ENCODE results near the gene DALRD3.

The DALRD3 gene, protein sequence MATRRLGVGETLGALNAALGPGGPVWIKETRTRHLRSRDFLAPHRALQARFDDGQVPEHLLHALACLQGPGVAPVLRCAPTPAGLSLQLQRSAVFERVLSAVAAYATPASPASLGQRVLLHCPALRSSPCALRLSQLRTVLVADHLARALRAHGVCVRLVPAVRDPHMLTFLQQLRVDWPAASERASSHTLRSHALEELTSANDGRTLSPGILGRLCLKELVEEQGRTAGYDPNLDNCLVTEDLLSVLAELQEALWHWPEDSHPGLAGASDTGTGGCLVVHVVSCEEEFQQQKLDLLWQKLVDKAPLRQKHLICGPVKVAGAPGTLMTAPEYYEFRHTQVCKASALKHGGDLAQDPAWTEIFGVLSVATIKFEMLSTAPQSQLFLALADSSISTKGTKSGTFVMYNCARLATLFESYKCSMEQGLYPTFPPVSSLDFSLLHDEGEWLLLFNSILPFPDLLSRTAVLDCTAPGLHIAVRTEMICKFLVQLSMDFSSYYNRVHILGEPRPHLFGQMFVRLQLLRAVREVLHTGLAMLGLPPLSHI

DNA sequence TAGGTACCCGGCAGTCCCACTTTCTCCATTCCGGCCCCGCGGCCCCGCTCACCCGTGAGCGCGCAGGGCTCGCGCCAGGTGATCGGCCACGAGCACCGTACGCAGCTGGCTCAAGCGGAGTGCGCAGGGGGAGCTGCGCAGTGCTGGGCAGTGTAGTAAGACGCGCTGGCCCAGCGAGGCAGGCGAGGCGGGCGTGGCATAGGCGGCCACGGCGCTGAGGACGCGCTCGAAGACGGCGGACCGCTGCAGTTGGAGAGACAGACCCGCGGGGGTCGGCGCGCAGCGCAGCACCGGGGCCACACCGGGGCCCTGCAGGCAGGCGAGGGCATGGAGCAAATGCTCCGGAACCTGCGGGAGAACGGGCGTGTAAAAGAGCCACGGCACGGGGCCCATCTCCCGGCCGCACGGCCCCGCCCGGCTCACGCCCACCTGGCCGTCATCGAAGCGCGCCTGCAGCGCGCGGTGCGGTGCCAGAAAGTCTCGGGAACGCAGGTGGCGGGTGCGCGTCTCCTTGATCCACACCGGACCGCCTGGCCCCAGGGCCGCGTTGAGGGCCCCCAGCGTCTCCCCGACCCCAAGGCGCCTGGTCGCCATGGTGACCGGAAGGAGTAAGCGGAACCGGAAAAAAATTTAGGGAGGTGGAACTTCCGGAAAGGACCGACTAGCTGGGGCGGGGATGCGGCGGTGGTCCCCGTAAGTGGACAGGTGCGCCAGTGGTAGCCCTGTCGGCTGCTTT, at the start of gene DALRD3:
TSS of gene DALRD3 (minus strand) at position 610 of the 736 bp plus-strand sequence. CDS start at position 594, 16 bp downstream.
- peak; percentile 84 for DNase-seq (ENCODE audit: low read depth)
- TF ChIP-seq, protein P1, sequence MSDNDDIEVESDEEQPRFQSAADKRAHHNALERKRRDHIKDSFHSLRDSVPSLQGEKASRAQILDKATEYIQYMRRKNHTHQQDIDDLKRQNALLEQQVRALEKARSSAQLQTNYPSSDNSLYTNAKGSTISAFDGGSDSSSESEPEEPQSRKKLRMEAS (IDR thresholded peaks at IDR 0.05; ENCODE audit: low read depth, low read length), result no peak
- TF ChIP-seq, protein P2, sequence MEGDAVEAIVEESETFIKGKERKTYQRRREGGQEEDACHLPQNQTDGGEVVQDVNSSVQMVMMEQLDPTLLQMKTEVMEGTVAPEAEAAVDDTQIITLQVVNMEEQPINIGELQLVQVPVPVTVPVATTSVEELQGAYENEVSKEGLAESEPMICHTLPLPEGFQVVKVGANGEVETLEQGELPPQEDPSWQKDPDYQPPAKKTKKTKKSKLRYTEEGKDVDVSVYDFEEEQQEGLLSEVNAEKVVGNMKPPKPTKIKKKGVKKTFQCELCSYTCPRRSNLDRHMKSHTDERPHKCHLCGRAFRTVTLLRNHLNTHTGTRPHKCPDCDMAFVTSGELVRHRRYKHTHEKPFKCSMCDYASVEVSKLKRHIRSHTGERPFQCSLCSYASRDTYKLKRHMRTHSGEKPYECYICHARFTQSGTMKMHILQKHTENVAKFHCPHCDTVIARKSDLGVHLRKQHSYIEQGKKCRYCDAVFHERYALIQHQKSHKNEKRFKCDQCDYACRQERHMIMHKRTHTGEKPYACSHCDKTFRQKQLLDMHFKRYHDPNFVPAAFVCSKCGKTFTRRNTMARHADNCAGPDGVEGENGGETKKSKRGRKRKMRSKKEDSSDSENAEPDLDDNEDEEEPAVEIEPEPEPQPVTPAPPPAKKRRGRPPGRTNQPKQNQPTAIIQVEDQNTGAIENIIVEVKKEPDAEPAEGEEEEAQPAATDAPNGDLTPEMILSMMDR (IDR thresholded peaks at IDR 0.05; ENCODE audit: low read depth, low read length), result no peak
- TF ChIP-seq POLR2A (IDR thresholded peaks at IDR 0.05; ENCODE audit: extremely low read depth, insufficient read length), result peak; percentile 46
- peak; percentile 39; the same call in 1 of the 2 replicates for TF ChIP-seq MYC (IDR thresholded peaks at IDR 0.05; ENCODE audit: low read depth, low read length)
- H3K4me3 ChIP-seq (ENCODE audit: low read depth, low read length), result peak within 1 kb of the TSS; percentile 97

DNA sequence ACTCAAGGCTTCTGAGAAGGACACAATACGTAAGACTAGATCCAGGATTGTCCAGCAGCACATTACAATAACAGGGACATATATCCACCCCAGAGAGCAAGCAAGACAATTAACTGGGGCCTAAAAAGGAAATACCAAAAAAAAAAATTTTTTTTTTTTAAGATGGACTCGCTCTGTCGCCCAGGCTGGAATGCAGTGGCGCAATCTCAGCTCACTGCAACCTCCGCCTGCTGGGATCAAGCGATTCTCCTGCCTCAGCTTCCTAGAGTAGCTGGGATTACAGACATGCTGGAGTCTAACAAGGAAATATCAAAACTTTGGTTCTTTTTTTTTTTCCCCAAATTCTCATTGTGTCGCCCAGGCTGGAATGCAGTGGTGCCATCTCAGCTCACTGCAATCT, 39.6 kb upstream of the DALRD3 start:
- no peak overlapping the region for H3K4me3 ChIP-seq (ENCODE audit: low read depth, low read length)
- no peak for DNase-seq (ENCODE audit: low read depth)
- TF ChIP-seq MYC (IDR thresholded peaks at IDR 0.05; ENCODE audit: low read depth, low read length) (no peak), POLR2A (IDR thresholded peaks at IDR 0.05; ENCODE audit: extremely low read depth, insufficient read length) (no peak)
- TF ChIP-seq, protein P1 (IDR thresholded peaks at IDR 0.05; ENCODE audit: low read depth, low read length), result no peak
- TF ChIP-seq, protein P2 (IDR thresholded peaks at IDR 0.05; ENCODE audit: low read depth, low read length), result no peak

DNA sequence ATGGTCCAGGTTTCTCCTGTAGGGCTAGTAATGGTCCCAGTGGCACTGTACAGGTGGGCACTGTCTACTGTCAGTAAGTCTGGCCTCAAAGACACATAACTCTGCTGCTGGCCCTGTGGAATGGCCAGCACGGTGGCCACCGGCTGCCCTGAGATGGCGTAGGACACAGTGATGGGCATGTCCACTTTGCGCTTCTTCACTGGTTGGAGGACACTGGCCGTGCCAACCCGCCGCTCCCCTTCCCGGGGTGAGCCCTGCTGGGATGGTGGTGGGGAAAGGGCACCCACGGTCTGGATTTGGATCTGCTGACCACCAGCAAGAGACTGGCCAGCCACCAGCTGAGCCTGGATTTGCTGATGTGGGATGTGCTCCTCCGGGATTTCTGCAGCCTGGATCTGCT, 38.9 kb upstream of the DALRD3 start:
- no peak overlapping the region for H3K4me3 ChIP-seq (ENCODE audit: low read depth, low read length)
- no peak for DNase-seq (ENCODE audit: low read depth)
- TF ChIP-seq, protein P1 (IDR thresholded peaks at IDR 0.05; ENCODE audit: low read depth, low read length), result no peak
- TF ChIP-seq, protein P2 (IDR thresholded peaks at IDR 0.05; ENCODE audit: low read depth, low read length), result no peak
- TF ChIP-seq MYC (IDR thresholded peaks at IDR 0.05; ENCODE audit: low read depth, low read length) (no peak), POLR2A (IDR thresholded peaks at IDR 0.05; ENCODE audit: extremely low read depth, insufficient read length) (no peak)

DNA sequence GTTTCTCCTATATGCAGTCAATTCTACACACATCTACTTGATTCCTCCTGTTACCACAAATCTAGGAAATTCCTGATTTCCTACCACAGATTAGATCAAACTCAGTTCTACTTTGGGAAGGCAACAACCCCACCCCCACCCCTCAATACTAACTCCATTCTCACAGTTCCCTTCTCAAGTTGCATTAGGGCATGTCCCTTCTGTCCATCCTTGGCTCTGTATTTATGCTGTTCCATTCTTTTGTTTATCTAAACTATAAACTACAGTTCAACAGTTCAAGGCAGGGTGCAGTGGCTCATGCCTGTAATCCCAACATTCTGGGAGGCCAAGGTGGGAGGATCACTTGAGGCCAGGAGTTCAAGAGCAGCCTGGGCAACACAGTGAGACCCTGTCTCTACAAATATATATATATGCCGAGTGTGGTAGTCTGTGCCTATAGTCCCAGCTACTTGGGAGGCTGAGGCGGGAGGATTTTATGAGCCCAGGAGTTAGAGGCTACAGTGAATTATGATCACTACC, 36.0 kb upstream of the DALRD3 start:
- no peak for DNase-seq (ENCODE audit: low read depth)
- H3K4me3 ChIP-seq (ENCODE audit: low read depth, low read length), result no peak overlapping the region
- TF ChIP-seq, protein P2 (IDR thresholded peaks at IDR 0.05; ENCODE audit: low read depth, low read length), result no peak
- TF ChIP-seq POLR2A (IDR thresholded peaks at IDR 0.05; ENCODE audit: extremely low read depth, insufficient read length), result no peak
- TF ChIP-seq MYC (IDR thresholded peaks at IDR 0.05; ENCODE audit: low read depth, low read length), result no peak
- TF ChIP-seq, protein P1 (IDR thresholded peaks at IDR 0.05; ENCODE audit: low read depth, low read length), result no peak

DNA sequence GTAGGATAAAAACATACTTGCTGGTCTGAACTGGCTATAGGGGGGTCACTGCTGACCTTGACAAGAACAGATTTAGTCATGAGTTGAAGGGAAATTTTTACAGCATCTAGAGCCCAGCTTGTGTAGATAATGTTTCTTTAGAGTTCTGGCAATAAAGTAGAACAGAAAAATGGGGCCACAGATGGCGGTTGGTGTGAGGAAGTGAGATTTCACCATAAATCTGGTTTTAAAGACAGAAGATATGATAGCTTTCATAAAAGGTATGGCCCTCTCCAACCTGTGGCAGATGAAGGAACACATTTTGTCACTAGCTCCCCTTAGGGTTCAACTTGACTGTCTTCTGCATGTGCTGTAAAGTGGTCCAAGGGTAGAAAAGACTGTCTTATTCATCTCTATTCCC, 35.2 kb upstream of the DALRD3 start:
- no peak overlapping the region for H3K4me3 ChIP-seq (ENCODE audit: low read depth, low read length)
- no peak for TF ChIP-seq MYC (IDR thresholded peaks at IDR 0.05; ENCODE audit: low read depth, low read length)
- TF ChIP-seq, protein P1 (IDR thresholded peaks at IDR 0.05; ENCODE audit: low read depth, low read length), result no peak
- TF ChIP-seq, protein P2 (IDR thresholded peaks at IDR 0.05; ENCODE audit: low read depth, low read length), result no peak
- no peak for TF ChIP-seq POLR2A (IDR thresholded peaks at IDR 0.05; ENCODE audit: extremely low read depth, insufficient read length)
- DNase-seq (ENCODE audit: low read depth), result no peak

Measured in NB4 (cell line).